ENCODE results near the gene IL25.
"Not testable (repeated sequence)": the region's sequence is repeated elsewhere in the genome, so short reads cannot be mapped to it uniquely, and the experiment has no call there.

The IL25 gene

GRCh38 chr14:23388996-23389395, 16.4 kb downstream of the IL25 start:
- DNase-seq (ENCODE audit: low spot score) = no peak

- DNase-seq (ENCODE audit: low spot score) = no peak
Measured at GRCh38 chr14:23389396-23389795, 16.8 kb downstream of the IL25 start.

- not testable (repeated sequence) for DNase-seq (ENCODE audit: low spot score)
Measured at GRCh38 chr14:23389871-23390270, 17.3 kb downstream of the IL25 start.

- DNase-seq (ENCODE audit: low spot score) = no peak
Measured at GRCh38 chr14:23392613-23393012, 20.0 kb downstream of the IL25 start.

- no peak for DNase-seq (ENCODE audit: low spot score)
Measured at GRCh38 chr14:23396126-23396525, 23.5 kb downstream of the IL25 start.

GRCh38 chr14:23396781-23397407, 24.3 kb downstream of the IL25 start:
- no peak for DNase-seq (ENCODE audit: low spot score)

- DNase-seq (ENCODE audit: low spot score) = no peak
Measured at GRCh38 chr14:23398348-23398747, 25.7 kb downstream of the IL25 start.

GRCh38 chr14:23399136-23399535, 26.5 kb downstream of the IL25 start:
- no peak for DNase-seq (ENCODE audit: low spot score)

- DNase-seq (ENCODE audit: low spot score) = no peak
Measured at GRCh38 chr14:23399591-23399990, 27.0 kb downstream of the IL25 start.

- not testable (repeated sequence) for DNase-seq (ENCODE audit: low spot score)
Measured at GRCh38 chr14:23400496-23401149, 28.0 kb downstream of the IL25 start.

GRCh38 chr14:23401291-23401690, 28.7 kb downstream of the IL25 start:
- DNase-seq (ENCODE audit: low spot score) = no peak

- no peak for DNase-seq (ENCODE audit: low spot score)
Measured at GRCh38 chr14:23402296-23403138, 29.9 kb downstream of the IL25 start.

GRCh38 chr14:23403139-23403438, 30.5 kb downstream of the IL25 start:
- DNase-seq (ENCODE audit: low spot score) = no peak

- no peak for DNase-seq (ENCODE audit: low spot score)
Measured at GRCh38 chr14:23403908-23404307, 31.3 kb downstream of the IL25 start.

GRCh38 chr14:23404331-23404900, 31.8 kb downstream of the IL25 start:
- no peak for DNase-seq (ENCODE audit: low spot score)

- no peak for DNase-seq (ENCODE audit: low spot score)
Measured at GRCh38 chr14:23405096-23405495, 32.5 kb downstream of the IL25 start.

GRCh38 chr14:23405516-23406025, 33.0 kb downstream of the IL25 start:
- no peak for DNase-seq (ENCODE audit: low spot score)

- DNase-seq (ENCODE audit: low spot score) = no peak
Measured at GRCh38 chr14:23406244-23406643, 33.6 kb downstream of the IL25 start.

GRCh38 chr14:23406725-23407355, 34.2 kb downstream of the IL25 start:
- no peak for DNase-seq (ENCODE audit: low spot score)

- DNase-seq (ENCODE audit: low spot score) = no peak
Measured at GRCh38 chr14:23407516-23408306, 35.1 kb downstream of the IL25 start, which contains the start of gene MYH6. Gene MYH6 (minus strand): TSS chr14:23408273. CDS start chr14:23407223, 1,050 bp downstream.

GRCh38 chr14:23408307-23408630, 35.7 kb downstream of the IL25 start:
- no peak for DNase-seq (ENCODE audit: low spot score)
